ENCODE measurements around the gene ZNF780B. TPM values are rescaled to one million over a fixed set of nuclear protein-coding genes. Genes with fewer than 3 reads are reported as not detected.

ZNF780B gene
- total RNA-seq, 4 donors from 2014 or later: 14.5 to 51.2 (median 28.2) TPM

GRCh38 chr19:39982883-39983282, 73.1 kb downstream of the ZNF780B start:
- no peaks in the 10 kb centered on the region for H3K4me1 ChIP-seq
- H3K36me3 ChIP-seq: peaks cover 0 to 55% (median 0%) of the 10 kb centered on the region in 3 donors
- peaks cover 0 to 12% (median 0%) of the 10 kb centered on the region in 4 donors for H3K9me3 ChIP-seq
- TF ChIP-seq POLR2A (IDR thresholded peaks at IDR 0.05): no peak
- TF ChIP-seq, protein P1, sequence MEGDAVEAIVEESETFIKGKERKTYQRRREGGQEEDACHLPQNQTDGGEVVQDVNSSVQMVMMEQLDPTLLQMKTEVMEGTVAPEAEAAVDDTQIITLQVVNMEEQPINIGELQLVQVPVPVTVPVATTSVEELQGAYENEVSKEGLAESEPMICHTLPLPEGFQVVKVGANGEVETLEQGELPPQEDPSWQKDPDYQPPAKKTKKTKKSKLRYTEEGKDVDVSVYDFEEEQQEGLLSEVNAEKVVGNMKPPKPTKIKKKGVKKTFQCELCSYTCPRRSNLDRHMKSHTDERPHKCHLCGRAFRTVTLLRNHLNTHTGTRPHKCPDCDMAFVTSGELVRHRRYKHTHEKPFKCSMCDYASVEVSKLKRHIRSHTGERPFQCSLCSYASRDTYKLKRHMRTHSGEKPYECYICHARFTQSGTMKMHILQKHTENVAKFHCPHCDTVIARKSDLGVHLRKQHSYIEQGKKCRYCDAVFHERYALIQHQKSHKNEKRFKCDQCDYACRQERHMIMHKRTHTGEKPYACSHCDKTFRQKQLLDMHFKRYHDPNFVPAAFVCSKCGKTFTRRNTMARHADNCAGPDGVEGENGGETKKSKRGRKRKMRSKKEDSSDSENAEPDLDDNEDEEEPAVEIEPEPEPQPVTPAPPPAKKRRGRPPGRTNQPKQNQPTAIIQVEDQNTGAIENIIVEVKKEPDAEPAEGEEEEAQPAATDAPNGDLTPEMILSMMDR (IDR thresholded peaks at IDR 0.05): no peak
- no peak overlapping the region for H3K27ac ChIP-seq
- H3K4me3 ChIP-seq: no peak overlapping the region
- no peaks in the 10 kb centered on the region for H3K27me3 ChIP-seq
- DNase-seq: no peak

Other genes with a start within 250 kb of the ZNF780B start
- 10 to 100 TPM in 3 of 4 donors, 1 to 10 TPM in 1; 8.3 to 38.7 (median 17.3) TPM for gene DYRK1B, start 222.1 kb downstream of the ZNF780B start, total RNA-seq
- gene FBL, start 209.9 kb downstream of the ZNF780B start, total RNA-seq: 100 to 1,000 TPM in 3 of 4 donors, 10 to 100 TPM in 1; 42.4 to 206 (median 103) TPM
- 1,000 to 10,000 TPM in 3 of 4 donors, 100 to 1,000 TPM in 1; 563 to 4,025 (median 1,224) TPM for gene FCGBP, start 121.6 kb downstream of the ZNF780B start, total RNA-seq
- 10 to 100 TPM; 74.4 to 97.9 (median 90.0) TPM for gene PSMC4, start 85.1 kb downstream of the ZNF780B start, total RNA-seq
- gene ZNF546, start 59.2 kb downstream of the ZNF780B start, total RNA-seq: 1 to 10 TPM; 3.0 to 5.5 (median 4.8) TPM
- 10 to 100 TPM in 3 of 4 donors, 1 to 10 TPM in 1; 8.8 to 21.9 (median 15.5) TPM for gene ZNF780A, start 34.7 kb upstream of the ZNF780B start, total RNA-seq
- 10 to 100 TPM in 3 of 4 donors, 1 to 10 TPM in 1; 8.1 to 64.4 (median 16.2) TPM for gene MAP3K10, start 135.2 kb upstream of the ZNF780B start, total RNA-seq
- gene TTC9B, start 162.2 kb upstream of the ZNF780B start, total RNA-seq: not detected
- gene CCNP, start 170.5 kb upstream of the ZNF780B start, total RNA-seq: 1 to 10 TPM in 1 of 4 donors, not detected in 3; 1.3 TPM
- gene AKT2, start 229.1 kb upstream of the ZNF780B start, total RNA-seq: 100 to 1,000 TPM in 2 of 4 donors, 10 to 100 TPM in 2; 67.1 to 146 (median 100) TPM